GM20000 (cell line): ENCODE data around the gene GNGT1.

Source experiments
- DNase-seq: peaks from one replicate; pipeline ENCODE4 v3.0.0; 2012; ENCODE audit warnings: low spot score
- TF ChIP-seq, protein P1 (sequence below): IDR thresholded peaks from 2 replicates; pipeline ENCODE4 v1.5.1; 2012; ENCODE audit warnings: mild to moderate bottlenecking, control low read depth; ENCODE audit errors: extremely low read depth, missing control alignments

GNGT1 gene

DNA sequence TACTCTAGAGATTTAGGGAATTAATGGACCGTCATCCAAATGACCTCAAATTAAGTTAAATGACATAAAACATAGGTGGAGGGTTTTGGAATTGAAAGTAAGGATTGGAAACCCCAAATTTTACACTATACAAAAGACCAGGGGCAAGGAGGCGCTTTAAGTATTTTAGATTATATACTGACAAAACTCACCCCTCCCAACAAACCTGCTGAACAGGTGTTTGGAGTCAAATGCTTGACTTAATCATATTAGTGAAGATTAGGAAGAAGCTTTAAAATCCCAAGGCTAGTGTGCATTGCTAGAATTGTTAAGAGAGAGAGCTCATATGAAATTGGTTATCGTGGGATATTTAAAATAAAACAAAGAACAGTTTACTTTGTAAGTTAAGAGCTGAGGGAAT is at the start of gene GNGT1:
Gene GNGT1, plus strand, starts transcription at position 301 of the 400 bp plus-strand sequence. CDS start 180 bp downstream, outside the sequence.
- no peak for DNase-seq
- TF ChIP-seq, protein P1, sequence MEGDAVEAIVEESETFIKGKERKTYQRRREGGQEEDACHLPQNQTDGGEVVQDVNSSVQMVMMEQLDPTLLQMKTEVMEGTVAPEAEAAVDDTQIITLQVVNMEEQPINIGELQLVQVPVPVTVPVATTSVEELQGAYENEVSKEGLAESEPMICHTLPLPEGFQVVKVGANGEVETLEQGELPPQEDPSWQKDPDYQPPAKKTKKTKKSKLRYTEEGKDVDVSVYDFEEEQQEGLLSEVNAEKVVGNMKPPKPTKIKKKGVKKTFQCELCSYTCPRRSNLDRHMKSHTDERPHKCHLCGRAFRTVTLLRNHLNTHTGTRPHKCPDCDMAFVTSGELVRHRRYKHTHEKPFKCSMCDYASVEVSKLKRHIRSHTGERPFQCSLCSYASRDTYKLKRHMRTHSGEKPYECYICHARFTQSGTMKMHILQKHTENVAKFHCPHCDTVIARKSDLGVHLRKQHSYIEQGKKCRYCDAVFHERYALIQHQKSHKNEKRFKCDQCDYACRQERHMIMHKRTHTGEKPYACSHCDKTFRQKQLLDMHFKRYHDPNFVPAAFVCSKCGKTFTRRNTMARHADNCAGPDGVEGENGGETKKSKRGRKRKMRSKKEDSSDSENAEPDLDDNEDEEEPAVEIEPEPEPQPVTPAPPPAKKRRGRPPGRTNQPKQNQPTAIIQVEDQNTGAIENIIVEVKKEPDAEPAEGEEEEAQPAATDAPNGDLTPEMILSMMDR, result no peak

DNA sequence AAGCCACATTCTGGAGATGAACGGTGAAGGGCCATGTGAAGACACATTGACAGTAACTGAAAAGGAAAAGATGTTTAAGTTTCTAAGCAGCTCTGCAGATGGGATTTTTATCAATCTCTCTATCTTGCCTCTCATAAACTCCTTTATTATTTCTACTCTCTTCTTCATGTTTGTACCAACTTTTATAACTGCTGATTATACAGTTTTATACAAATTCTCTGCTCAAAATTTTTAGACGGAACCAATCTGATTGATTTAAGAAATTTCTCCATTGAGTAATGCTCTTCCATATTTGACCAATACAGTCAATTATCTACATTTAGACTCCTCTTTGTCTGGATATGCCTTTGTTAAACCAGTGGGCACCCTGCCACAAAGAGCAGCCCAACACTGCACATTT is 47.5 kb upstream of the GNGT1 start:
- no peak for DNase-seq
- TF ChIP-seq, protein P1, result no peak

DNA sequence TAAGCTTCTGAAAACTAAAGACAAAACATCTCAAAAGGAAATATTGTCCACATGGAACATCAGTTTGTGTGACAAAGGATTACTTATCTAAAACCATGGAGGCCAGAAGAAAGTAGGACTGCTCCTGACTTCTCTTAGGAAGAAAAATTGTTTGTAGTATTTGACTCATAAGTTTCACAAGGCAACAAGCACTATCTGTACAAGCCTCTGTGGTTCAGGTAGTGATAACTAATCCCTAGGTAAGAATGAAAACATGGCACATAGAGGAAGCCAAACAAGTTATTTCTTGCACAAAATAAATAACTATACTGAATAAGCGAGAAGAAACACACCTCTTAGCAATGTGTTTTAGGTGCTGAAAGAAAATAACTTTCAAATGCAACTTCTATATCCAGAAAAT is 46.1 kb upstream of the GNGT1 start:
- TF ChIP-seq, protein P1, result no peak
- DNase-seq, result no peak

DNA sequence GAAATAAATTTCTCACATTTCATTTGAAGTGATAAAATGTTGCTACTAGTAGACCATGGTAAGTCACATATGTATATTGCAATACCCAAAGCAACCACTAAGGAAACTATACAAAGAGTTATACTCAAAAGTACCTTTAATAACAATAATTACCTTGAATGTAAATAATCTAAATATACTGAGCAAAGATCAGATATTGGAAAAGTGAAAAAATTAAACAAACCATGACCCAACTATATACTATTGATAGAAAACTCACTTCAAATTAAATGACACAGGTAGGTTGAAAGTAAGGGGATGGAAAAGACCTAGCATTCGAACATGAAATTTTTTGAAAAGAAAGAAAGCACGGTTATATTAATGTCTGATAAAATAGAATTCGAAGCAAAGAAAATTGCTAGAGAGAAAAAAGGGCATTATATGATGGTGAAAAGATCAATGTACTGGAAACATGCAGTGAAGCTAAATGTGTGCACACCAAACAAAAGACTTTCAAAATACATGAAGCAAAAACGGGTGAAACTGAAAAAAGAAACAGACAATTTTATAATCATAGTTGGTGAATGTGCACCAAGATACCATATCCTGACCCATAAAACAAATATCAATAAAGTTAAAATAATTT is 44.9 kb upstream of the GNGT1 start:
- no peak for DNase-seq
- TF ChIP-seq, protein P1, result no peak

DNA sequence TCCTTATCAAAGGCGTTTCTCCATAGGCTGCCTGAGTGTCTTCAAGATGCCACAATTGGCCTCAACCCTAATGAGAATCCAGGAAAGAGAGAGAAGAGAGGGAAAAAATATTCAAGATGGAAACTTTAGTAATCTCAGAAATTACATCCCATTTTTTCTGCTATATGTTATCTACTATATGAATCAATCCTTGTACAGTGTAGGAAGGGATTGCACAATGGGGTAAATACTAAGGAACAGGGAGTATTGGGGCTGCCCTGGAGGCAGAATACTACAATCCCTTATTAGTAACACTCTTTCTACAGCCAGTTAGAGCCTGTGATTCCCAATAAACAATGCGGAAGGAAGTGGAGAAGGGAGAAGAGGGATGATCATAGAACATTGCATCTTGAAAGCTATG is 43.7 kb upstream of the GNGT1 start:
- TF ChIP-seq, protein P1, result no peak
- DNase-seq, result no peak

DNA sequence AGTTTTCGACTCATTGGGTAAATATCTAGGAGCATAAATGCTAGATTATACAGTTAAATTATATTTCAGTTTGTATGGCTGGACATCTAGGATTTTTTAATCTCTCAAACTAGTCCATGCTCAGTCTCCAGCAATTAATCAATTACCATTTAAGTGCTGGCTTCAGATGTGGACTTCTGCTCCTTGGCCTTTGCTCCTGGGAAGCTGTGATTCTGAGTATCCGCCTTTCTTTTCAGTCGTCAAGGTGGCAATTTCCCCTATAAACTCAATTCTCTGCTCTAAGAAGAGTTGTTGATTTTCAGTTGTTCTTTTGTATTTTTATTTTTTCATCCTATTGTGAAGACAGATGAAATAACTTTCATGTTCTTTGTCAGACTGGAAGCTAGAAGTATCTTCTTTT is 39.5 kb upstream of the GNGT1 start:
- DNase-seq, result no peak
- TF ChIP-seq, protein P1, result no peak

DNA sequence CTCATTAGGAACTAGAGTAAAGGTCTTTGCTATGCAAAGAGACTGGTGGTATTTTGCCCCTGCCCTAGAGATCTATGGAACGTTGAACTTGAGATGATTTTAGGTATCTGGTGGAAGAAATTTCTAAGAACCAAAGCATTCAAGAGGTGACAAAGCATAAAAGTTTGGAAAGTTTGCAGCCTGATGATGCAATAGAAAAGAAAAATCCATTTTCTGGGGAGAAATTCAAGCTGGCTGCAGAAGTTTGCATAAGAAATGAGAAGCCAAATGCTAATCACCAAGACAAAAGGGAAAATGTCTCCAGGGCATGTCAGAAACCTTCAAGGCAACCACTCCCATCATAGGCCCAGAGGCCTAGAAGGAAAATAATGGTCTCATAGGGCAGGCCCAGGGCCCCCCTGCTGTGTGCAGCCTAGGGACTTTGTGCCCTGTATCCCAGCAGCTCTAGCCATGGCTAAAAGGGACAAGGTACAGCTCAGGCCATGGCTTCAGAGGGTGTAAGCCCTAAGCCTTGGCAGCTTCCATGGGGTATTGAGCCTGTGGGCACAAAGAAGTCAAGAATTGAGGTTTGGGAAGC is 32.3 kb upstream of the GNGT1 start:
- no peak for DNase-seq
- TF ChIP-seq, protein P1, result no peak
